ENCODE data around the gene GALNT14. TPM values are rescaled to one million over a fixed set of nuclear protein-coding genes. Genes with fewer than 3 reads are reported as not detected.

Gene GALNT14
- total and polyA plus RNA-seq, 8 donors, result 0.93 to 15.6 (median 1.4) TPM; not detected in 3

DNA sequence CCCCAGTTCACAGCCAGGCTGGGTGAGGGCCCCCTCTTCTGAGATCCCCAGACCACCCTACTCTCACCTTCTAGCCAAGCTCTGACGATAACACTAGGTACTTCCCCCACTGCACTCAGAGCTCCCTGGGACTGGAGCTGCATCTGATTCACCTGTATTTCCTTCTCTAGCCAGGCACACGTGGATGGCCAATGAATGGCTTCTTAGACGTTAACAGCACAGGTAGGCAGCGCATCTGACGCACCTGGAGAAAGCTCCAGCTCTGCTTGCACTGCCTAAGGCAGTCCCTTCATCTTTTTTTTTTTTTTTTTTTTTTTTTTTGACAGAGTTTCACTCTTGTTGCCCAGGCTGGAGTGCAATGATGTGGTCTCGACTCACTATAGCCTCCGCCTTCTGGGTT lies 48.1 kb downstream of the GALNT14 start:
- Histone ChIP-seq H3K9me3 (no peaks in the 10 kb centered on the region), H3K36me3 (no peaks in the 10 kb centered on the region), H3K4me3 (no peak overlapping the region), H3K4me1 (no peaks in the 10 kb centered on the region), H3K27ac (no peak overlapping the region), H3K27me3 (no peaks in the 10 kb centered on the region)
- 77 to 86% (median 84%) methylated on average over 7 of the region's 7 CpGs for WGBS, 5 donors
- DNase-seq, result no peak
- intact Hi-C loops (cut with DNase I; ENCODE audit: low total_unique reads), result no loop called here
- TF ChIP-seq POLR2A (IDR thresholded peaks at IDR 0.05) (no peak), EP300 (IDR thresholded peaks at IDR 0.05) (no peak), POLR2AphosphoS5 (IDR thresholded peaks at IDR 0.05) (no peak)
- TF ChIP-seq, protein P1, sequence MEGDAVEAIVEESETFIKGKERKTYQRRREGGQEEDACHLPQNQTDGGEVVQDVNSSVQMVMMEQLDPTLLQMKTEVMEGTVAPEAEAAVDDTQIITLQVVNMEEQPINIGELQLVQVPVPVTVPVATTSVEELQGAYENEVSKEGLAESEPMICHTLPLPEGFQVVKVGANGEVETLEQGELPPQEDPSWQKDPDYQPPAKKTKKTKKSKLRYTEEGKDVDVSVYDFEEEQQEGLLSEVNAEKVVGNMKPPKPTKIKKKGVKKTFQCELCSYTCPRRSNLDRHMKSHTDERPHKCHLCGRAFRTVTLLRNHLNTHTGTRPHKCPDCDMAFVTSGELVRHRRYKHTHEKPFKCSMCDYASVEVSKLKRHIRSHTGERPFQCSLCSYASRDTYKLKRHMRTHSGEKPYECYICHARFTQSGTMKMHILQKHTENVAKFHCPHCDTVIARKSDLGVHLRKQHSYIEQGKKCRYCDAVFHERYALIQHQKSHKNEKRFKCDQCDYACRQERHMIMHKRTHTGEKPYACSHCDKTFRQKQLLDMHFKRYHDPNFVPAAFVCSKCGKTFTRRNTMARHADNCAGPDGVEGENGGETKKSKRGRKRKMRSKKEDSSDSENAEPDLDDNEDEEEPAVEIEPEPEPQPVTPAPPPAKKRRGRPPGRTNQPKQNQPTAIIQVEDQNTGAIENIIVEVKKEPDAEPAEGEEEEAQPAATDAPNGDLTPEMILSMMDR (IDR thresholded peaks at IDR 0.05), result no peak

DNA sequence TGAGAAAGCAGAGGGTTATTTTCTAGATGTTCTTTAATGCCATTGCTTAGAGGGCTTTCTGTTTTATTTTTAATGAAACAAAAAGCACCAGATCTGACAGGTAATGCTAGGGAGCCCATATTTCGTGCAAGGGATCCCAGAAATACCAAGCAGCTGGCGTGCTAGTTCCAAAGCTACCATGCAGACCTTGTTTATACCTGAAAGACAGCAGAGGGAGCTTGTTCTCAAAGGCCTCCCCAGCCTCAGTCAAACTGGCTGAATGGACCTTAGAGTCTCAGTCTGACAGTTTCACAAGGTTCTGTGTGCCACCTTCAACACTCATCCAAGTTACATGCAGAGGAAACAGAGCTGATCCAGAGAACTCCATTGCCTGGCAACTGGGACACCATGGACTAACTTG lies 48.6 kb downstream of the GALNT14 start:
- Histone ChIP-seq H3K36me3 (no peaks in the 10 kb centered on the region), H3K27ac (no peak overlapping the region), H3K4me3 (no peak overlapping the region), H3K4me1 (no peaks in the 10 kb centered on the region), H3K27me3 (no peaks in the 10 kb centered on the region), H3K9me3 (no peaks in the 10 kb centered on the region)
- intact Hi-C loops (cut with DNase I; ENCODE audit: low total_unique reads), result no loop called here
- TF ChIP-seq, protein P1 (IDR thresholded peaks at IDR 0.05), result no peak
- TF ChIP-seq POLR2A (IDR thresholded peaks at IDR 0.05) (no peak), EP300 (IDR thresholded peaks at IDR 0.05) (no peak), POLR2AphosphoS5 (IDR thresholded peaks at IDR 0.05) (no peak)
- DNase-seq, result no peak
- WGBS, 5 donors, result 70 to 90% (median 86%) methylated on average over 2 of the region's 2 CpGs

DNA sequence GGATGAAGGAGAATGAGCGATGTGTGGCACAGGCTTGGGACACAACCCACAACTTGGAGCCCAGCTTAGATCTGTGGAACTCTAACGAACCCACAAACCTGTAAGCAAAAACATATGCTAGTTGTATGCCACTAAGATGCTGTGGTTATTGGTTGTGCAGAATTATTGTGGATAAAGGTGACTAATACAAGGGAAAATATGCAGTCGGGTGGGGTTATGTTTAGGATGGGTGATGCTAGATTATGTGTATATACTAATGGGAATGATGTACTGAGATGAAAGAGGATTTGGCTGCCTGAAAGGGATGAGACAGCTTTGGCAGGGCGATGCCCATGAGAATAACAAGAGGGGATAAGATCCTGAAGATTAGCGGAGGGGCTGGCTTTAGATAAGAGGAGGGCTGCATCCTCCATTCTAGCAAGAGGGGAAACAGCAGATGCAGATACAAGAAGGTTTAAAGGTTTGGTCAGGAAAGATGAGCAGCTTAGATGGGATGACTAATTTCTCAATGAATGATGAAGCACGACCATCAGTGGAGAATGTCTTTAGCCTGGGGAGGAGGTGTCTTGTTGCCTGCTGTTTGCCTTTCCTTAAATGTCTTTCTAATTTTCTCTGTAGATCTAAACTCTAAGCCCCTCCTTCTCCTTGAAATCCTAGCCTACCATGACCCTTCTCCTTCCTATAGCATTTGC lies 49.6 kb downstream of the GALNT14 start:
- no peak for DNase-seq
- Histone ChIP-seq H3K4me1 (no peaks in the 10 kb centered on the region), H3K9me3 (no peaks in the 10 kb centered on the region), H3K27me3 (no peaks in the 10 kb centered on the region), H3K27ac (no peak overlapping the region), H3K4me3 (no peak overlapping the region), H3K36me3 (no peaks in the 10 kb centered on the region)
- WGBS, 5 donors, result 66 to 82% (median 73%) methylated on average over 6 of the region's 6 CpGs
- intact Hi-C loops (cut with DNase I; ENCODE audit: low total_unique reads), result no loop called here
- no peak for TF ChIP-seq EP300 (IDR thresholded peaks at IDR 0.05)
- TF ChIP-seq, protein P1 (IDR thresholded peaks at IDR 0.05), result no peak
- TF ChIP-seq POLR2A (IDR thresholded peaks at IDR 0.05), result no peak
- TF ChIP-seq POLR2AphosphoS5 (IDR thresholded peaks at IDR 0.05), result no peak

DNA sequence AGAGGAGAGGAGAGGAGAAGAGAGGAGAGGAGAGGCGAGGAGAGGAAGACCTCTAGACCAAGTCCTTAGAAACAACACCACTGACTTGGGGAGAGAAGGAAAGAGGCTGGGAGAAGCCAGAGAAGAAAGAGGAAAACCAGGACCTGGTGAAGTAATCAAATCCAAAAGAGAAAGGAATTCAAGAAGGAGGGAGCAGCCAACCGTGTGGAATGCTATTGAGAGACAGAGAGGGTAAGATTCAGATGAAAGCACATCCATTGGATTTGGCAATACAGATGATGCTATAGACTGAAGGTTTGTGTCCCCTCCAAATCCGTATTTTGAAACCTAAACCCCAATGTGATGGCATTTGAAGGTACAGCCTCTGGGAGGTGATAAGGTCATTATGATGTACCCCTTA lies 50.7 kb downstream of the GALNT14 start:
- 68 to 79% (median 77%) methylated on average over 3 of the region's 3 CpGs for WGBS, 5 donors
- Histone ChIP-seq H3K36me3 (no peaks in the 10 kb centered on the region), H3K9me3 (no peaks in the 10 kb centered on the region), H3K4me3 (no peak overlapping the region), H3K27me3 (no peaks in the 10 kb centered on the region), H3K27ac (no peak overlapping the region), H3K4me1 (no peaks in the 10 kb centered on the region)
- no peak for TF ChIP-seq POLR2AphosphoS5 (IDR thresholded peaks at IDR 0.05)
- TF ChIP-seq EP300 (IDR thresholded peaks at IDR 0.05), result no peak
- TF ChIP-seq, protein P1 (IDR thresholded peaks at IDR 0.05), result no peak
- TF ChIP-seq POLR2A (IDR thresholded peaks at IDR 0.05), result no peak
- no peak for DNase-seq
- intact Hi-C loops (cut with DNase I; ENCODE audit: low total_unique reads), result no loop called here
